SK-N-SH treated with all-trans-retinoic acid at 6 μM for 48 hours (cell line): ENCODE results near the gene LHX2.

Source experiments
- ATAC-seq: fragments of 200-7000 bp; cut with Tn5 transposase; 3 replicates; pipeline ENCODE4 v1.9.1; 2020; ENCODE audit warnings: mild to moderate bottlenecking, moderate library complexity
- ARNTL ChIP-seq: fragments of 450-650 bp; formaldehyde crosslinking; IDR thresholded peaks from 2 replicates; pipeline ENCODE4 v1.5.0; 2020; ENCODE audit warnings: low read depth, mild to moderate bottlenecking, moderate library complexity, borderline replicate concordance
- BACH2 ChIP-seq: fragments of 250-450 bp; sonication (Bioruptor Pico); IDR thresholded peaks from 2 replicates; pipeline ENCODE4 v1.9.0; 2021; ENCODE audit warnings: mild to moderate bottlenecking, borderline replicate concordance
- GLIS3 ChIP-seq: fragments of 250-450 bp; sonication (Bioruptor Pico); IDR thresholded peaks from 2 replicates; pipeline ENCODE4 v1.5.0; 2020; ENCODE audit warnings: mild to moderate bottlenecking, moderate library complexity
- ISL1 ChIP-seq: fragments of 250-450 bp; sonication (Bioruptor Pico); IDR thresholded peaks from 2 replicates; pipeline ENCODE4 v2.1.2; 2022; ENCODE audit warnings: mild to moderate bottlenecking, moderate library complexity
- RARB ChIP-seq: fragments of 250-450 bp; sonication (Bioruptor Pico); IDR thresholded peaks from 2 replicates; pipeline ENCODE4 v1.8.0; 2021; ENCODE audit warnings: mild to moderate bottlenecking, moderate library complexity
- SNAI2 ChIP-seq: fragments of 250-450 bp; sonication (Bioruptor Pico); IDR thresholded peaks from 2 replicates; pipeline ENCODE4 v1.5.0; 2020; ENCODE audit warnings: mild to moderate bottlenecking, moderate library complexity
- TOX ChIP-seq: fragments of 250-450 bp; sonication (Bioruptor Pico); IDR thresholded peaks from 2 replicates; pipeline ENCODE4 v1.8.0; 2021; ENCODE audit warnings: mild to moderate bottlenecking, moderate library complexity, borderline replicate concordance
- ZC3H10 ChIP-seq: fragments of 250-450 bp; sonication (Bioruptor Pico); IDR thresholded peaks from 2 replicates; pipeline ENCODE4 v1.5.1; 2021; ENCODE audit warnings: mild to moderate bottlenecking, moderate library complexity
- ZFP30 ChIP-seq: fragments of 450-650 bp; formaldehyde crosslinking; IDR thresholded peaks from 2 replicates; pipeline ENCODE4 v1.5.0; 2022; ENCODE audit warnings: mild to moderate bottlenecking, moderate library complexity
- ZNF565 ChIP-seq: fragments of 450-650 bp; formaldehyde crosslinking; conservative IDR thresholded peaks from 2 replicates; pipeline ENCODE4 v1.5.0; 2020; ENCODE audit warnings: low read depth, mild to moderate bottlenecking, moderate library complexity
- ZNF70 ChIP-seq: fragments of 450-650 bp; formaldehyde crosslinking; IDR thresholded peaks from 2 replicates; pipeline ENCODE4 v1.5.0; 2020; ENCODE audit warnings: mild to moderate bottlenecking, moderate library complexity
- TF ChIP-seq, protein P1 (sequence below): fragments of 250-450 bp; sonication (Bioruptor Pico); IDR thresholded peaks from 2 replicates; pipeline ENCODE4 v1.8.0; 2020; ENCODE audit warnings: mild to moderate bottlenecking, moderate library complexity, borderline replicate concordance
- TF ChIP-seq, protein P2 (sequence below): fragments of 250-450 bp; sonication (Bioruptor Pico); IDR thresholded peaks from 2 replicates; pipeline ENCODE4 v1.5.1; 2020; ENCODE audit warnings: low read depth, mild to moderate bottlenecking, moderate library complexity
- TF ChIP-seq, protein P3 (sequence below): fragments of 250-450 bp; sonication (Bioruptor Pico); IDR thresholded peaks from 2 replicates; pipeline ENCODE4 v1.5.1; 2021; ENCODE audit warnings: mild to moderate bottlenecking, moderate library complexity
- TF ChIP-seq, protein P4 (sequence below): fragments of 250-450 bp; sonication (Bioruptor Pico); IDR thresholded peaks from 2 replicates; pipeline ENCODE4 v1.5.0; 2020; ENCODE audit warnings: mild to moderate bottlenecking, moderate library complexity

The LHX2 gene

DNA sequence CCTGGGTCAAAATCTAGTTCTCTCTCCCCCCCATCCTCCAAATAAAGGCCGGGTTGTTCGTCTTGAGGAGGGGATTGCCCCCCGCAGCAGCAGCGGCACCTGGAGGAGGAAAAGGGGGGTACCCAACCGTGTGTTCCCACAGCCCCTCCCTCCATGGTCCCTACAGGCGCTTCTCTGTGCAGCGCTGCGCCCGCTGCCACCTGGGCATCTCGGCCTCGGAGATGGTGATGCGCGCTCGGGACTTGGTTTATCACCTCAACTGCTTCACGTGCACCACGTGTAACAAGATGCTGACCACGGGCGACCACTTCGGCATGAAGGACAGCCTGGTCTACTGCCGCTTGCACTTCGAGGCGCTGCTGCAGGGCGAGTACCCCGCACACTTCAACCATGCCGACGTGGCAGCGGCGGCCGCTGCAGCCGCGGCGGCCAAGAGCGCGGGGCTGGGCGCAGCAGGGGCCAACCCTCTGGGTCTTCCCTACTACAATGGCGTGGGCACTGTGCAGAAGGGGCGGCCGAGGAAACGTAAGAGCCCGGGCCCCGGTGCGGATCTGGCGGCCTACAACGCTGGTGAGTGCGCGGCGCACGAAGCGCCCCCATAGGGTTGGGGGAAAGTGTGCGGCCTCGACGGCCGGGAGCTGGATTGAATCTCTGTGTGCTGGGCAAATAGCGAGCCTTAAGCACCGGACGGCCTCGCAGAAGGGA lies 3.5 kb downstream of the LHX2 start:
- no peak for TF ChIP-seq RARB
- TF ChIP-seq, protein P1, sequence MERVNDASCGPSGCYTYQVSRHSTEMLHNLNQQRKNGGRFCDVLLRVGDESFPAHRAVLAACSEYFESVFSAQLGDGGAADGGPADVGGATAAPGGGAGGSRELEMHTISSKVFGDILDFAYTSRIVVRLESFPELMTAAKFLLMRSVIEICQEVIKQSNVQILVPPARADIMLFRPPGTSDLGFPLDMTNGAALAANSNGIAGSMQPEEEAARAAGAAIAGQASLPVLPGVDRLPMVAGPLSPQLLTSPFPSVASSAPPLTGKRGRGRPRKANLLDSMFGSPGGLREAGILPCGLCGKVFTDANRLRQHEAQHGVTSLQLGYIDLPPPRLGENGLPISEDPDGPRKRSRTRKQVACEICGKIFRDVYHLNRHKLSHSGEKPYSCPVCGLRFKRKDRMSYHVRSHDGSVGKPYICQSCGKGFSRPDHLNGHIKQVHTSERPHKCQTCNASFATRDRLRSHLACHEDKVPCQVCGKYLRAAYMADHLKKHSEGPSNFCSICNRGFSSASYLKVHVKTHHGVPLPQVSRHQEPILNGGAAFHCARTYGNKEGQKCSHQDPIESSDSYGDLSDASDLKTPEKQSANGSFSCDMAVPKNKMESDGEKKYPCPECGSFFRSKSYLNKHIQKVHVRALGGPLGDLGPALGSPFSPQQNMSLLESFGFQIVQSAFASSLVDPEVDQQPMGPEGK, result no peak
- no peak for TF ChIP-seq SNAI2 (CRISPR knock-in tag)
- TF ChIP-seq, protein P2, sequence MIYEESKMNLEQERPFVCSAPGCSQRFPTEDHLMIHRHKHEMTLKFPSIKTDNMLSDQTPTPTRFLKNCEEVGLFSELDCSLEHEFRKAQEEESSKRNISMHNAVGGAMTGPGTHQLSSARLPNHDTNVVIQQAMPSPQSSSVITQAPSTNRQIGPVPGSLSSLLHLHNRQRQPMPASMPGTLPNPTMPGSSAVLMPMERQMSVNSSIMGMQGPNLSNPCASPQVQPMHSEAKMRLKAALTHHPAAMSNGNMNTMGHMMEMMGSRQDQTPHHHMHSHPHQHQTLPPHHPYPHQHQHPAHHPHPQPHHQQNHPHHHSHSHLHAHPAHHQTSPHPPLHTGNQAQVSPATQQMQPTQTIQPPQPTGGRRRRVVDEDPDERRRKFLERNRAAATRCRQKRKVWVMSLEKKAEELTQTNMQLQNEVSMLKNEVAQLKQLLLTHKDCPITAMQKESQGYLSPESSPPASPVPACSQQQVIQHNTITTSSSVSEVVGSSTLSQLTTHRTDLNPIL (CRISPR knock-in tag), result no peak
- no peak for TF ChIP-seq TOX (CRISPR knock-in tag)
- ATAC-seq, result no peak

DNA sequence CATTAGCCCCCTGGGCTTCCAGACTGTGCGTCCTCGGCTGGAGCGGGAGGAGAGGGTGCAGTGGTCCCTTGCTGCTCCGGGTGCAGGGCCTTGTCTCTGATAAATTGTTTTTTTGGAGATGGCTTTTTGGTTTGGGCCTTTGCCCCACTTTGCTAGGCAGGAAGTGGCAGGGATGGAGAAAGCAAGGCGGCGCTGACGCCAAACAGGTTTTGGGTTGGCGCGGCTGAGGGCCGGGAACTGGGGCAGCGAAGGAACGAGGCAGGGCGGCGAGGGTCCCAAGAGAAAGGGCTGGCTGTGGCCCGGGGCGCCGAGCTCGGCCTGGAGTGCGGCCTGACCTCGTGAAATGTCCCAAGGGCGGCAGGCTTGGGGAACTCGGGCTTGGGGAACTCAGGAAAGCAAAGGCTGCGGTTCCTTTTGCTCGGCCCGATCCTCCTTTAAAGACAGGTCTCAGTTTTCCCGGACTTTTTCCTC lies 4.1 kb downstream of the LHX2 start:
- TF ChIP-seq RARB, result no peak
- no peak for TF ChIP-seq BACH2 (CRISPR knock-in tag)
- TF ChIP-seq ZNF565 (CRISPR knock-in tag), result no peak
- TF ChIP-seq ISL1, result no peak
- no peak for TF ChIP-seq ZFP30 (CRISPR knock-in tag)
- TF ChIP-seq ARNTL, result no peak
- TF ChIP-seq, protein P2 (CRISPR knock-in tag), result no peak
- TF ChIP-seq, protein P3, sequence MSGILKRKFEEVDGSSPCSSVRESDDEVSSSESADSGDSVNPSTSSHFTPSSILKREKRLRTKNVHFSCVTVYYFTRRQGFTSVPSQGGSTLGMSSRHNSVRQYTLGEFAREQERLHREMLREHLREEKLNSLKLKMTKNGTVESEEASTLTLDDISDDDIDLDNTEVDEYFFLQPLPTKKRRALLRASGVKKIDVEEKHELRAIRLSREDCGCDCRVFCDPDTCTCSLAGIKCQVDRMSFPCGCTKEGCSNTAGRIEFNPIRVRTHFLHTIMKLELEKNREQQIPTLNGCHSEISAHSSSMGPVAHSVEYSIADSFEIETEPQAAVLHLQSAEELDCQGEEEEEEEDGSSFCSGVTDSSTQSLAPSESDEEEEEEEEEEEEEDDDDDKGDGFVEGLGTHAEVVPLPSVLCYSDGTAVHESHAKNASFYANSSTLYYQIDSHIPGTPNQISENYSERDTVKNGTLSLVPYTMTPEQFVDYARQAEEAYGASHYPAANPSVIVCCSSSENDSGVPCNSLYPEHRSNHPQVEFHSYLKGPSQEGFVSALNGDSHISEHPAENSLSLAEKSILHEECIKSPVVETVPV (CRISPR knock-in tag), result no peak
- TF ChIP-seq GLIS3 (CRISPR knock-in tag), result no peak

DNA sequence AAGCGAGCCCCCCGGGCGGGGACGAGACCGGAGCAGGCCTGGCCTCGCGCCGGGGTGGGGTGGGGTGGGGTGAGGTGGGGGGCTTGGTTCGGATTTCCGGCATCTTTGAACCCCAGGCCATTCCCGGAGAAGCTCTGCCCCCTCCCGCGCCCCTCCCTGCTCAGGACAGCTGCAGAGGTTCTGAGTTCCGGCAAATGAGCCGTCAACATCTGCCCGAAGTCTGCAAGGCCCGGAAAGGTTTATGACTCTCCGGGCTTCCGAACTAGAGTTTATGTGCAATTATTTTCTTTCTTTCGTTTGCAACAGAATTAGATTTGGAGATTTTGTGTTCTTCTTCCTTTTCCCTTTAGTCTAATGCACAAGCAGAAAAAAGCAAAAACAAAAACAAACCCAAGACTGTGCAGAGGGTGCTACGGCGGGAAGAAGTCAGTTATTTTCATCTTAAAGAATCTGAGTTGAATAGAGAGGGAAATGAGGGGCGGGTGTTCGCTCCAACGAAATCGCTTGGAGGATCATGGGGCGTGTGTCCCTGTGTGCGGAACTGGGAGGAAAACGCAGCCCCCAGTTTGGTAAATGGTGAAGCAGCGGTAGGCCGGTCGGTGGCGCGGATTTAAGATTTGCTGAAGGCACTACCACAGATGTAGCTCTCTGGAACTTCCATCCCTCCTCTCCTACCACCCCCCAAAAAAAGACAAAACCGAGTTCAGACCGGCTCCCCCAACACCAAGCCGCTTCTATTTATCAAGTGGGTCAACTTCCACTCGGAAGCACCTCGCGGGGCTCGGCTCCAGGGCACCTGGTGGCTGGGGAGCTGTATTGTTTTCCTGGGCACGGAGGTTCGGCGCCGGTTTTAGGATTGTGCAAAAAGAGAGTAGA lies 4.8 kb downstream of the LHX2 start:
- TF ChIP-seq ISL1 (no peak), GLIS3 (CRISPR knock-in tag) (no peak), ZFP30 (CRISPR knock-in tag) (no peak), ZC3H10 (no peak), ZNF565 (CRISPR knock-in tag) (no peak), ZNF70 (CRISPR knock-in tag) (no peak), RARB (no peak)
- TF ChIP-seq, protein P3 (CRISPR knock-in tag), result no peak
- TF ChIP-seq, protein P4, sequence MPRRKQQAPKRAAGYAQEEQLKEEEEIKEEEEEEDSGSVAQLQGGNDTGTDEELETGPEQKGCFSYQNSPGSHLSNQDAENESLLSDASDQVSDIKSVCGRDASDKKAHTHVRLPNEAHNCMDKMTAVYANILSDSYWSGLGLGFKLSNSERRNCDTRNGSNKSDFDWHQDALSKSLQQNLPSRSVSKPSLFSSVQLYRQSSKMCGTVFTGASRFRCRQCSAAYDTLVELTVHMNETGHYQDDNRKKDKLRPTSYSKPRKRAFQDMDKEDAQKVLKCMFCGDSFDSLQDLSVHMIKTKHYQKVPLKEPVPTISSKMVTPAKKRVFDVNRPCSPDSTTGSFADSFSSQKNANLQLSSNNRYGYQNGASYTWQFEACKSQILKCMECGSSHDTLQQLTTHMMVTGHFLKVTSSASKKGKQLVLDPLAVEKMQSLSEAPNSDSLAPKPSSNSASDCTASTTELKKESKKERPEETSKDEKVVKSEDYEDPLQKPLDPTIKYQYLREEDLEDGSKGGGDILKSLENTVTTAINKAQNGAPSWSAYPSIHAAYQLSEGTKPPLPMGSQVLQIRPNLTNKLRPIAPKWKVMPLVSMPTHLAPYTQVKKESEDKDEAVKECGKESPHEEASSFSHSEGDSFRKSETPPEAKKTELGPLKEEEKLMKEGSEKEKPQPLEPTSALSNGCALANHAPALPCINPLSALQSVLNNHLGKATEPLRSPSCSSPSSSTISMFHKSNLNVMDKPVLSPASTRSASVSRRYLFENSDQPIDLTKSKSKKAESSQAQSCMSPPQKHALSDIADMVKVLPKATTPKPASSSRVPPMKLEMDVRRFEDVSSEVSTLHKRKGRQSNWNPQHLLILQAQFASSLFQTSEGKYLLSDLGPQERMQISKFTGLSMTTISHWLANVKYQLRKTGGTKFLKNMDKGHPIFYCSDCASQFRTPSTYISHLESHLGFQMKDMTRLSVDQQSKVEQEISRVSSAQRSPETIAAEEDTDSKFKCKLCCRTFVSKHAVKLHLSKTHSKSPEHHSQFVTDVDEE (CRISPR knock-in tag), result no peak
- TF ChIP-seq, protein P2 (CRISPR knock-in tag), result no peak
- TF ChIP-seq, protein P1, result no peak
- TF ChIP-seq, all 23 proteins: peak for 0
- ATAC-seq, result no peak

More for the DNA sequence above, 4.1 kb downstream of the LHX2 start:
- ATAC-seq, result no peak
